Gastroesophageal sphincter (tissue), 3 donors: ENCODE measurements around the gene DLGAP4.

Experiments used
- CTCF ChIP-seq, 4 experiments: fragments of 200-600 bp in 2 of 4; fragments of 450-650 bp in 2 of 4; sonication (generic) in 1 of 4; IDR thresholded peaks; one replicate each; pipeline ENCODE4 v1.5.1; 2017 to 2019; ENCODE audit warnings: antibody characterized with exemption in 4 of 4, mild to moderate bottlenecking in 2 of 4, moderate library complexity in 2 of 4
- EP300 ChIP-seq: sonication (generic); formaldehyde crosslinking; IDR thresholded peaks from one replicate; pipeline ENCODE4 v1.6.1; 2017; ENCODE audit warnings: antibody characterized with exemption, mild to moderate bottlenecking
- POLR2A ChIP-seq, 2 donors: fragments of 450-650 bp; IDR thresholded peaks; one replicate each; pipeline ENCODE4 v1.6.1; 2017; ENCODE audit warnings: antibody characterized with exemption in 2 of 2, mild to moderate bottlenecking in 2 of 2, moderate library complexity in 1 of 2

- TF ChIP-seq CTCF (IDR thresholded peaks at IDR 0.05): no peak
- no peak for TF ChIP-seq POLR2A (IDR thresholded peaks at IDR 0.05)
- TF ChIP-seq EP300: no peak
Observed at GRCh38 chr20:36473164-36473563, 167.0 kb downstream of the DLGAP4 start.
